Fibroblast of skin of scalp (primary cell): ENCODE results near the gene COG6. TPM values are rescaled to one million over a fixed set of nuclear protein-coding genes. Genes with fewer than 3 reads are reported as not detected.

Experiments
- DNase-seq: peaks from one replicate; pipeline ENCODE4 v3.0.0-alpha.2; 2013
- polyA plus RNA-seq, 2 experiments: library from polyadenylated mRNA; unstranded; fragments of 120-200 nt; gene quantifications; one replicate each; pipeline ENCODE4 v1.2.1, GENCODE V29; 2013; ENCODE audit not compliant: insufficient read length in 2 of 2

Gene COG6
- polyA plus RNA-seq (2013, experiment 1 of 2; ENCODE audit: insufficient read length): 25.9 TPM
- 30.4 TPM for polyA plus RNA-seq (2013, experiment 2 of 2; ENCODE audit: insufficient read length)

- DNase-seq: peak; percentile 87
Measured at GRCh38 chr13:39655569-39656324, at the start of gene COG6. COG6 (plus strand) TSS chr13:39655662; CDS start chr13:39655727, 65 bp downstream.

DNA sequence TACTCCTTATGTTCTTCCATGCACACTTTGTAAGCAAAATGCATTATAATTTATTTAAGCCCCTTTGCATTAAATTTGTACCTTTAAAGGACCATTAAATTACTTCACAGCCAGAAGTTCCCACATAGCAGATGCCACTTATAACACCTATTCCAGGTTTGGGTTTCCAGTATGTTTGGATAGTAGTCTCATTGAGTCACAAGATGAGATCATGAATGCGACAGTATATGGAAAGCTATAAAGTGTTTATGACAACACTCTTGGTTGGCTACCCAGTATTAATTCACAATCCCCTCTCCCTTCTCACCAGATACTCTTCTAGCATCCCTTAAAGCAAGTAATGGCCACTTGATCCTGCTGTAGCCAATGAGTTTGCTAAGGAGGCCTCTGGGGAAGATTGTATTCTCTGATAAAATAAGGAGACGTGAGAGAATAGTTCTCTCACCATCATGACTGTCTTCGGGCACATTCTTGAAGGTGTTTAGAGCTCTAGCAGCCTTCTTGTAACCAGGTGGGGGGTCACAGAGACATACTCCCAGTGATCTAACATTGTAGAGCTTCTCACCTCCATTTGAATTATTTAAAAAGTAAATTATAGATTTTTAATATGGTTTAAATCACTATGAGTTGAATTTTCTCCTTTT lies 49.7 kb upstream of the COG6 start:
- no peak for DNase-seq

DNA sequence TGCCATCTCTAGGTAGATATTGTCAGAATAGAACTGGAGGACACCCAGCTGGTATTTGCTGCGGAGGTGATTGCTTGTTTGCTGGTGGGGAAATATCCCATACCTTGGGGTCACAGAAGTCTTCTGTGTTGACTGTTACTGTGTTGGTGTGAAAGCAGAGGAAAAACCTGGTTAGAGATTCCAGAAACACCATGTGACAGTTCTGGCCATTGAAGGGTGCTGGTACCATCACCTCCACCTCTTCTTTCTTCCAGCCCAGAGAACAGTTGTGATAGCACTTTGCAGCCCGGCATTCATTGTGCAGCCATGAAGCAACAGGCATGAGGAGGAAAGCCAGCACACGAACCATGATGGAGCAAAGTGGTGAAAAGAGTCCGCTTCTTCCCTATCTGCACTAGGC lies 47.6 kb upstream of the COG6 start:
- DNase-seq: no peak

- peak; percentile 71 for DNase-seq
Measured at GRCh38 chr13:39612023-39612637, 43.3 kb upstream of the COG6 start.

DNA sequence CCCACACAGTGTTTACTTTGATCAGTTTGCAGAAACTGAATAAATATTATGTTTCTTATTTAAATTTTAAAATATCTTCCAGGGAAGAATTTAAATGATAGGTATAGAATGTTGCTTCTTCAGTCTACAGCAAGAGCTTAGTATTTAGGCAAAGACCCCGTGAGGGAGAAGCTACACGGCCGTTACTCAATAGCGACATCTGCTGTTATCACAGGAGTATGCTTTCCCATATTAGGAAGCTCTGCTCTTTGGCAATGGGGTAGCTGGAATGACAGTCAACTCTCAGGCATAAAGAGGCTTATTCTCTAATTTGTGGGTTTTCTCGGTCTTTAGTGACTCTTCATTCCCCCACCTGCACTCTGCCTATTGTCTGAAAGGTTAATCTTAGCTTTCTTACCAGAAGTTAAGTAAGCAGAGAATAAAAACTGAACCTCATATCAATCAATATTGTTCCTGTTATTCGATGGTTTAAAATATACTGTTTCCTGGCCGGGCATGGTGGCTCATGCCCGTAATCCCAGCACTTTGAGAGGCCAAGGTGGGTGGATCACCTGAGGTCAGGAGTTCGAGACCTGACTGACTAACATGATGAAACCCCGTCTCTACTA lies 39.3 kb upstream of the COG6 start:
- DNase-seq: peak; percentile 69

- DNase-seq: no peak
Measured at GRCh38 chr13:39618561-39618960, 36.9 kb upstream of the COG6 start.

DNA sequence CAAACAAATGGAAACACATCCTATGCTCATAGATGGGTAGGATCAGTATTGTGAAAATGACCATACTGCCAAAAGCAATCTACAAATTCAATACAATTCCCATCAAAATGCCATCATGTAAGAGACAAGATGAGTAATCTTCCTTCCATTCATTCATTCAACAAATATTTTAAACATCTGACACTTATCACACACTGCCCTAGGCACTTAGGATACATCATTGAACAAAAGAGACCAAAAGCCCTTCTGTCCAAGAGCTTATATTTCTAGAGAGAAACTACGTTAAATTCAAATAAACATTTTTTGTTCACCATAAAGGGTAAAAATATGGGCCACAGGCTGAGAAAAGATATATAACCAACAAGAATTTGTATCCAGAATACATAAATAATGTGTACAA lies 32.0 kb upstream of the COG6 start:
- no peak for DNase-seq

- no peak for DNase-seq
Measured at GRCh38 chr13:39631307-39631706, 24.2 kb upstream of the COG6 start.

- DNase-seq: no peak
Measured at GRCh38 chr13:39632994-39633393, 22.5 kb upstream of the COG6 start.

DNA sequence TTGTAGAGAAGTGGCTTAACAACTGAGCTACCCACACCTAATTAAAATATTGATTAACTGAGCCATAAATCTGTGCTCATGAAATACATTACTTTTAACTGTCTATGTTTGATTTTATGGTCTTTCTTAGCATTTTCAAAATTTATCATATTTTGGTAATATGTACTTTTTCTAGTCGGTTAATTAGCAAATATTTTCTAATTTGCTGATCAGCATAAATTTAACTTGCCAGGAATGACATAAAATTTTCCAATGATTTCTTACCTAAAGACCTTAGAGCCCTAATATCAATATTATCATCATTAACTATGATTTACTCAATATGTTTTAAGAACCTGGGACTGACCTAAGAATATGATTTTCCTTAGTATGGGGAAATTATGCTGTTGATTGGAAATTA lies 19.9 kb upstream of the COG6 start:
- DNase-seq: no peak

DNA sequence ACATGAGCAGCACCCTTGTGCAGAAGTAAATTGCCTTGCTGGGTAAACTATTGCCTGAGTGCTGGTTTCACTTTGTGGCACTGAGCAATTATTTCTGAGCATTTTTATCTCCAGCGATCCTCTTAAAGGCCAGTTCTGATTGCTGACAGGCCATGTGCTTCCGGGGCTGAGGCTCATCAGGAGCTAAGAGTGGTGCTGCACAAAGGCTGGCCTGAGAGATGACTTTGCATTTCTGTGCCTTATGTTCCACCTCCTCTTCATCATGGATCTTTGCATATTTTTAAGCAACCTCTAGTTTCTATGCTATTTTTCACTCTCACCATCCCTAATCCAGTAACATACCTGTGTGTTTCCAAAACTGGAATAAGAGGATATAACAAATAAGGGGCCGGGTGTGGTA lies 17.6 kb upstream of the COG6 start:
- DNase-seq: no peak

DNA sequence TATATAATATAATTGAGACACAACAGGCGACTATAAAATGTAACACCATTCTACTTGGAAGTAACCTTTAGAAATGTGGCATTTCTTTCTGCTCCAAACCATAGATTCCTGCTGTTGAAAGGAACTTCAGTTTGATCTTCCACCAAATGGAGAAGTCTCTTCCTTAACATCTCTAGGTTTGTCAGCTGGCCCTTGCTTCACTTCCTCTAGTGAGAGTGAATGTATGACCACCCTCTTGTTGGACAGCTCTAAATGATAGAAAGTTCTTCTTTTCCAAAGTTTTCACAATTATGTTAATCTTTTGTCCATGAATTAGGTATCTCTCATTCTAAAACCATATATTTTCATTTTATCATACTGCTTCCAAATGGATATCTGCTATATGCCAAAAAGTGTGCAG lies 13.8 kb upstream of the COG6 start:
- no peak for DNase-seq

DNA sequence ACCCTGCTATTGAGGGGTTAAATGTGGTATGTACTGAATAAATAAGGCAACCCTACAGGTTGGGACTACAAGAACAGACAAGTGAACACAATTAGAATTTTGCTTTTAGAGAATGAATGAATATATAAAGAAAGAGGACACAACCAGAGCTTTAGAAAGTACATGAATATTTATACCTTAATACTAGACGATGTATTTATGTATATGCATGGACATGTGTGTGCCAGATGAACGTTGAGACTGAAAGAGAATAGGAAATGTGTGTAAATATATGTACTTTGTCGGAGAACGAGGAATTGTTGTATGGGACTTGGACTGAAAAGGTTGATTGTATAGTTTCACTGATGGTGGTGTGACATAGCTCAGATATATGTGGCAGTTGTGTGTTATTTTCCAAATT lies 9.3 kb upstream of the COG6 start:
- no peak for DNase-seq

DNA sequence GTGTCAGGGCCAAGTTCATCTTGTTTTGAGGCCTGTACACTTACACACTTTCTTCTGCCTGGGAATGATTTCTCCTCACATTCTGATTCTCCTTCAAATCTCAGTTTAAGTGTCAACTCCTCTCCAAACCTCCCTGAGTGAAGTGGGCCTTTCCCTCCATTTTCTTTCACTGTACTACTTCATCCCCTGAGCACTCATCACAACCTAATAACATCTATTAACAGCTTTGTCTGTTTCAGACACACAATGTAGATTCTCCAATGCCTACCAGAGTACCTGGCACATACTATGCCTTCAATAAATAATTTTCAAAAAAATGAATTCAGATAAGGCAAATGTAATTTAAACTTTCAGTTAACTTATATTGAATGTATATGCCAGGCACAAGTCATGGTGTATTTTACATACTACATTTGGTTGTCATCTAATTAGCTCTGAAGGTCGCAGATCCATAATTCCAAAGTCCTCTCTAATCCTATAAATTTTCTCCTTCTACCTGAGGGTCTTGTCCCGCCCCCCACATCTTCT lies 357 bp upstream of the COG6 start:
- no peak for DNase-seq

GRCh38 chr13:39656325-39656677 lies 839 bp downstream of the COG6 start:
- DNase-seq: peak; percentile 1

GRCh38 chr13:39663508-39663907 lies 8.0 kb downstream of the COG6 start:
- DNase-seq: no peak

DNA sequence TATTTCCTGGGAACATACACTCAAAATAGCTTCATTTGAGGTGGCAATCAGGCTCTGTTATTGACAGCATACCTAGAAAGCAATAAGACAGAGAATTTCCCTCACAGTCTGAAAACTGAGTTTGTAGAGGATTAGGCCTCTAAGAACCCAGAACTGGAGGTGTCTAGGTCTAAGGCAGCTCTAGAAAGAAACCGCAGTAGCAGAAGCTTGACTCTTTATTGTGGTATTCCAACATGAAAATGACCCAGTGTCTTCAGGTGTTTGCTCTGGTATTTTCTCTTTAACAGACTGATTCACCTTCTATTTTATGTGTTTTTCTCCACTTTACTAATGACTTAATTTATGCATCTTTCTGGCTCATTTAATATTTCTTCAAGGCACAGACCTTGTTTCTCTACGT lies 8.5 kb downstream of the COG6 start:
- no peak for DNase-seq

DNA sequence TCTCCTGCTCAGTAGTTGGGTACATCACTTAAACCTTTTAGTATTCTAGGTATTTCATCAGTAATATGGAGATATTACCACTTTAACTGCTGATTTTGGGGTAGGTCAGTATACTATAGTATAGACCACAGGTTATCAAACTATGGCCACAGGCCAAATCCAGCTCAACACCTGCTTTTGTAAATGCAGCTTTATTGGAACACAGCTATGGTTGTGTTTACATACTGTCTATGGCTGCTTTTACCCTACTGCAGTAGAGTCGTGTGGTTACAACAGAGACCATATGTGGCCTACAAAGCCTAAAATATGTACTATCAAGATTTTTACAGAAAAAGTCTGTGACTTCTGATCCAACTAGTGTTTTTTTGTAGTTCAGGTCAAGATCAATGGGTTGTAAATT lies 10.3 kb downstream of the COG6 start:
- DNase-seq: no peak

DNA sequence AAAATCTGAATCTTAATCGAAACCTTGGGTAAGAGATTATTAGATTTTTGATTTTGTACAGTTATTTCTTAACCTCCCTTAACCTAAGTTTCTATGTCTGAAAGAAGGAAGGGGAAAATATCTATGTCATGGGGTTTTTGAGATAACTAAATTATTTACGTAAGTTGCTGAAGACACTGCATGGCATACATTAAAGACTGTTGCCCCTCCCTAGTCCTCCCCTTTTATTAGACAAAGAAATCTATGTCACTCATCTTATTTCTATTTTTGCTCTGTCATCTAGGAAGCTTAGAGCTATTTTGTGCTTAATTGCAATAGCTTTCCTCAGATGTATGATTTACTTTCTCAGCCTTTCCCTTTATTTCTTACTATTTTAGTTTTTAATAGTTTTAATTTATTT lies 15.0 kb downstream of the COG6 start:
- no peak for DNase-seq

GRCh38 chr13:39672378-39673132 lies 17.1 kb downstream of the COG6 start:
- no peak for DNase-seq

GRCh38 chr13:39675904-39676303 lies 20.4 kb downstream of the COG6 start:
- DNase-seq: no peak

DNA sequence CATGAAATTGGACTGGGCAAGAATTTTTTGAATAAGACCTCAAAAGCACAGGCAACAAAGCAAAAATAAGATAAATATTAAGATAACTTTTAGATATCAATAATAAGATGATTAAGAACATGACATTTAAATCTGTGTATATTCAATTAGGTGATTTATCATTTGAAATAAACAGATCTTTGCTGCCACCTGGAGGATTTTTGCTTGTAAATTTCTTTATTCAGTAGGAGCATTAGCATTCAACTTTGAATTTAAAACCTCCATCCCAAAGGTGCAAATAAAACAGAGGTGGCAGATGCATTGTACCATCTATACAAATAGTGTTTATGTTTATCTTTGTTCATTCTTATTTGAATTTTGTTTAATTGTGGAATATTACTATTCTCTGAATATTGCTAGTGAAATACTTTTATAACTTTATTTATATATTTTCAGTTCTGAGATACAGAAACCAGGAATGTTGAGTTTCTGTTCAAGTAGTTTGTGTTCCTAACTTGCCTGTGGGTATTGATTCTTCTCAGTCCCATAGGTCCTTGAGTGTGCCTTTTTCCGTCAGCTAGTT lies 20.9 kb downstream of the COG6 start:
- peak; percentile 46 for DNase-seq
